T-cell (primary cell): ENCODE results near the gene SLC35B1. TPM values are rescaled to one million over a fixed set of nuclear protein-coding genes. Genes with fewer than 3 reads are reported as not detected.

Experiments
- ATAC-seq, 4 experiments: fragments of 200-7000 bp in 3 of 4; fragments of 150-1000 bp in 1 of 4; cut with Tn5 transposase; replicated peaks in 1 of 4; 1 replicate in 3 of 4; 2 replicates in 1 of 4; pipeline ENCODE4 v1.10.0; 2021; ENCODE audit warnings: moderate library complexity in 3 of 4, mild to moderate bottlenecking in 2 of 4, moderate number of reproducible peaks in 1 of 4
- CTCF ChIA-PET, 2 donors: fragments of 300-600 bp; sonication (Branson Sonifier 250); formaldehyde crosslinking; loops; one replicate each; lab custom pipeline; 2022; ENCODE audit warnings: antibody characterized with exemption in 2 of 2; lab: Charles Lee
- POLR2A ChIA-PET, 2 donors: fragments of 300-600 bp; sonication (Branson Sonifier 250); formaldehyde crosslinking; loops; one replicate each; lab custom pipeline; 2022; ENCODE audit warnings: antibody characterized with exemption in 2 of 2; lab: Charles Lee
- DNase-seq, 35 experiments: peaks; one replicate each; pipeline versions ENCODE4 v3.0.0 to v3.0.0-alpha.2; 2013 to 2023
- H3K27ac ChIP-seq: one replicate; pipeline ENCODE4 v1.5.1; 2013; ENCODE audit warnings: low read length
- H3K27me3 ChIP-seq, 2 experiments: replicated peaks in 1 of 2; 1 replicate in 1 of 2; 2 replicates in 1 of 2; pipeline versions ENCODE4 v1.6.1 to v1.7.0; 2013; ENCODE audit warnings: low read length in 1 of 2, mixed read lengths in 1 of 2; ENCODE audit not compliant: control insufficient read depth in 2 of 2, insufficient read depth in 2 of 2; ENCODE audit errors: extremely low read depth in 1 of 2
- H3K36me3 ChIP-seq, 2 donors: 1 replicate in 1 of 2; 2 replicates in 1 of 2; pipeline versions ENCODE4 v1.6.1 to v1.7.0; 2013; ENCODE audit warnings: low read length in 1 of 2; ENCODE audit not compliant: control insufficient read depth in 2 of 2, insufficient read depth in 1 of 2; ENCODE audit errors: extremely low read depth in 1 of 2
- H3K4me1 ChIP-seq, 2 experiments: 1 replicate in 1 of 2; 2 replicates in 1 of 2; pipeline versions ENCODE4 v1.6.1 to v1.7.0; 2013; ENCODE audit warnings: low read length in 2 of 2, mixed read lengths in 1 of 2; ENCODE audit not compliant: insufficient read depth in 2 of 2, control insufficient read depth in 1 of 2; ENCODE audit errors: extremely low read depth in 1 of 2
- H3K4me3 ChIP-seq, 2 donors: 1 replicate in 1 of 2; 2 replicates in 1 of 2; pipeline versions ENCODE4 v1.5.1 to v1.7.0; 2013; ENCODE audit warnings: mild to moderate bottlenecking in 2 of 2, low read length in 1 of 2, moderate library complexity in 1 of 2; ENCODE audit not compliant: control insufficient read depth in 1 of 2; ENCODE audit errors: extremely low read depth in 1 of 2
- H3K9me3 ChIP-seq: 2 replicates; pipeline ENCODE4 v1.7.0; 2013
- H3K27ac Mint-ChIP-seq, 2 donors: one replicate each; pipeline ENCODE4 v1.8.0; 2020 to 2021; ENCODE audit warnings: mild to moderate bottlenecking in 2 of 2, mixed read lengths in 2 of 2
- H3K27me3 Mint-ChIP-seq, 2 donors: one replicate each; pipeline ENCODE4 v1.8.0; 2021 to 2022; ENCODE audit warnings: mixed read lengths in 2 of 2
- H3K36me3 Mint-ChIP-seq: one replicate; pipeline ENCODE4 v1.8.0; 2021; ENCODE audit warnings: mixed read lengths
- H3K4me1 Mint-ChIP-seq, 3 donors: one replicate each; pipeline ENCODE4 v1.8.0; 2020 to 2022; ENCODE audit warnings: mixed read lengths in 3 of 3, mild to moderate bottlenecking in 1 of 3
- H3K4me3 Mint-ChIP-seq, 3 donors: one replicate each; pipeline ENCODE4 v1.8.0; 2020 to 2022; ENCODE audit warnings: mild to moderate bottlenecking in 3 of 3, mixed read lengths in 3 of 3, moderate library complexity in 3 of 3
- H3K9me3 Mint-ChIP-seq, 3 donors: one replicate each; pipeline ENCODE4 v1.8.0; 2020 to 2022; ENCODE audit warnings: mixed read lengths in 3 of 3
- WGBS: methylation state at CpG from one replicate; pipeline ENCODE4 v1.1.5; 2013; ENCODE audit warnings: missing lambda C conversion rate; ENCODE audit not compliant: insufficient coverage; 5-methylcytosine and 5-hydroxymethylcytosine counted together
- total RNA-seq, 35 experiments: library from RNA in 6 of 35; stranded (reverse) in 6 of 35; fragments of 120-200 nt in 1 of 35; gene quantifications; one replicate each; pipeline versions ENCODE4 v1.2.1 to v1.2.4 and lab custom pipeline; 2013 to 2026

Gene SLC35B1
- total RNA-seq, 5 donors from 2014 or later (not counting 1 experiment from before 2014, with no cell fraction given), result 40.5 to 57.1 (median 42.8) TPM

DNA sequence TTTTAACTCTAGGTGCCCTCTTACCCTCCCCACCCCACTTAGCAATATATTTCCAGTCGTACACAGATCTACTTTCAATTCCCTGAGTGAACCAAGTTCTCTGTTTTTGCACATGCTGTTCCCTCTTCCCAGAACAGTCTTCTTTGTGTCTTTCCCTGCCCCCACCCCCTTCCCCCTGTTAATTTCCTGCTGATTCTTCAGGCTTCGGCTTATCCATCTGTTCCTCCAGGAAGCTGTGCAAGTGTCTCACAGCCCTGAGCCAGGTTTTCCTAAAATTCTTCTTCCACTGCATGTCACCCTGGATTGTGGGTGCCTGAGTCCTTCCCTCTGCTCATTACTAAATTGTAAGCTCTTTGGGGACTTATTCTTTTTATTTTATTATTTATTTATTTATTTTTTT lies 17.5 kb downstream of the SLC35B1 start:
- Histone ChIP-seq H3K4me1 (peaks cover 26 to 48% of the 10 kb centered on the region in 2 experiments), H3K4me3 (no peak overlapping the region), H3K36me3 (peaks cover 0 to 2% of the 10 kb centered on the region in 2 donors), H3K9me3 (no peaks in the 10 kb centered on the region), H3K27me3 (no peaks in the 10 kb centered on the region), H3K27ac (no peak overlapping the region)
- ATAC-seq, result no peak
- 83% methylated on average over 2 of the region's 2 CpGs for WGBS
- Mint-ChIP-seq H3K4me3 (peak overlapping the region in 1 of 3 donors; percentile 82), H3K27ac (peak overlapping the region in 1 of 2 donors; percentile 44), H3K9me3 (no peaks in the 10 kb centered on the region), H3K36me3 (no peaks in the 10 kb centered on the region), H3K27me3 (no peaks in the 10 kb centered on the region), H3K4me1 (peaks cover 50 to 57% (median 55%) of the 10 kb centered on the region in 3 donors)
- no peak for DNase-seq
- CTCF ChIA-PET, result interaction anchor here in 1 of 2 donors (0.6 to 1.2 kb wide), 4 partner anchors 10 to 375 kb away, joined by 3 to 4 read pairs (median 3); no protein-coding TSS in a partner anchor
- POLR2A ChIA-PET, result interaction anchor here in 1 of 2 donors (0.5 kb wide), 1 partner anchor 63 kb away, joined by 4 read pairs; no protein-coding TSS in a partner anchor

- 93% methylated on average over 4 of the region's 4 CpGs for WGBS
- Histone ChIP-seq H3K36me3 (peaks cover 0 to 2% of the 10 kb centered on the region in 2 donors), H3K27ac (peak overlapping the region; percentile 82), H3K27me3 (no peaks in the 10 kb centered on the region), H3K9me3 (no peaks in the 10 kb centered on the region), H3K4me3 (peak overlapping the region; percentile 26 to 45), H3K4me1 (peaks cover 22 to 45% of the 10 kb centered on the region in 2 experiments)
- ChIA-PET CTCF (interaction anchor here in 1 of 2 donors (0.7 to 1.1 kb wide), 2 partner anchors 23 to 118 kb away, joined by 3 to 8 read pairs; no protein-coding TSS in a partner anchor), POLR2A (interaction anchor here (0.5 to 0.6 kb wide), 2 partner anchors 10 to 12 kb away, joined by 3 read pairs; no protein-coding TSS in a partner anchor)
- ATAC-seq, result no peak
- Mint-ChIP-seq H3K27ac (peak overlapping the region; percentile 84 to 94), H3K4me3 (peak overlapping the region; percentile 74 to 82 (median 81)), H3K27me3 (no peaks in the 10 kb centered on the region), H3K4me1 (peaks cover 45 to 52% (median 49%) of the 10 kb centered on the region in 3 donors), H3K9me3 (no peaks in the 10 kb centered on the region), H3K36me3 (no peaks in the 10 kb centered on the region)
- DNase-seq, result no peak
Measured at GRCh38 chr17:49688848-49689247, 18.9 kb downstream of the SLC35B1 start.

DNA sequence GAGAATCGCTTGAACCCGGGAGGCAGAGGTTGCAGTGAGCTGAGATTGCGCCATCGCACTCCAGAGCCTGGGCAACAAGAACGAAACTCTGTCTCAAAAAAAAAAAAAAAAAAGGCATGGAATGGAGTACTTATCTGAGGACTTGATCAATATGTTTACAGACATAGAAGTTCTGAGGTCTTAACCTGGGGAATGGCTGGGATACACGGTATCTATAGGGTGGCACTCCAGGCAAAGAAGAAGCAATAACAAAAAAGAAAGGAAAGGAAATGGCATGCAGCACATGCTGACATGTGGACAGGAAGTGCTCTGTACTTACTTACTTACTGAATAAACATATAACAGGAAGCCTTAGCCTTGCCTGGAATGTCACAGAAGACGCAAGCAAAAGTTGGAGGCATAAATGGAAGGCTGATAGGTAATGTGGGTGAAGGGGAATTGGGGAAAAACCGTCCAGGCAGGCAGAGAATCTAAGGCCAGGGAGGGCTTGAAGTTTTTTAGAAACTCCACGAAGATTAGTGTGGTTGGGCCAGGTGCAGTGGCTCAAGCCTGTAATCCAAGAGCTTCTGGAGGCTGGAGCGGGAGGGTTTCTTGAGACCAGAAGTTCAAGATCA lies 19.8 kb downstream of the SLC35B1 start:
- H3K4me1 Mint-ChIP-seq, result peaks cover 43 to 51% (median 49%) of the 10 kb centered on the region in 3 donors

GRCh38 chr17:49681106-49681979 lies 26.4 kb downstream of the SLC35B1 start:
- H3K36me3 ChIP-seq, result no peaks in the 10 kb centered on the region
- no peaks in the 10 kb centered on the region for H3K27me3 ChIP-seq
- H3K9me3 ChIP-seq, result no peaks in the 10 kb centered on the region
- H3K4me3 ChIP-seq, result no peak overlapping the region
- Mint-ChIP-seq H3K9me3 (no peaks in the 10 kb centered on the region), H3K27ac (peak overlapping the region in 1 of 2 donors; percentile 5), H3K4me1 (peaks cover 15 to 21% (median 17%) of the 10 kb centered on the region in 3 donors), H3K27me3 (no peaks in the 10 kb centered on the region), H3K36me3 (no peaks in the 10 kb centered on the region), H3K4me3 (no peak overlapping the region)
- ChIA-PET CTCF (interaction anchor here (0.6 to 1.5 kb wide), 4 partner anchors 15 to 471 kb away, joined by 3 to 9 read pairs (median 4); partner anchors contain the start of genes ABI3 (in 1 of the 2) and GNGT2 (in 1 of the 2)), POLR2A (no interaction called here)
- H3K4me1 ChIP-seq, result peaks cover 8 to 16% of the 10 kb centered on the region in 2 experiments
- WGBS, result 86% methylated on average over 5 of the region's 9 CpGs
- no peak for DNase-seq
- ATAC-seq, result no peak
- no peak overlapping the region for H3K27ac ChIP-seq

More for the DNA sequence above, 19.8 kb downstream of the SLC35B1 start:
- Mint-ChIP-seq H3K9me3 (no peaks in the 10 kb centered on the region), H3K27ac (peak overlapping the region; percentile 92 to 96), H3K4me3 (peak overlapping the region; percentile 75 to 83 (median 82)), H3K27me3 (no peaks in the 10 kb centered on the region), H3K36me3 (no peaks in the 10 kb centered on the region)
- no peaks in the 10 kb centered on the region for H3K27me3 ChIP-seq
- peak overlapping the region; percentile 45 to 57 for H3K4me3 ChIP-seq
- ChIA-PET POLR2A (no interaction called here), CTCF (interaction anchor here (0.6 to 1.1 kb wide), 4 partner anchors 17 to 117 kb away, joined by 3 to 11 read pairs (median 6); no protein-coding TSS in a partner anchor)
- H3K9me3 ChIP-seq, result no peaks in the 10 kb centered on the region
- 60% methylated on average over 2 of the region's 10 CpGs for WGBS
- peaks cover 22 to 45% of the 10 kb centered on the region in 2 experiments for H3K4me1 ChIP-seq
- H3K27ac ChIP-seq, result peak overlapping the region; percentile 82
- DNase-seq (peak in 9 of 35 experiments; percentile 13 to 65 (median 21)), ATAC-seq (peak; percentile 89 to 98 (median 96))
- peaks cover 0 to 2% of the 10 kb centered on the region in 2 donors for H3K36me3 ChIP-seq

DNA sequence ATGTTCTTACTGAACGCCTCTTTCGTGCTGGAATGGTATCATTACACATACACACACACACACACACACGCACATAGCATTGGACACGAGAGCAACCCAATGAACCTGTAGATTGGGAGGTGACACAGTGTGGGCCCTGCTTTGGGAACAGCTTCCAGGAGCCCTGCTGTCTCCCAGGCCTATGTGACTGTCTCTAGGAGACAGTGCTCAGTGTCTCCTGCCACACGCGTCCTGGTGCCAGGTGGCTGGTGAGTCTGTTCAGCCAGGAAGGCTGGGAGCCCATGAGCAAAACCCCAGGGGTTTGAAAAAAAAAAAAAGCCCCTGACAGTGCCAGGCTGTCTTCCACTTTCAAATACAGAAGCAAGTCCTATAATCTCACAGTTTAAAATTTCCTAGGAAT lies 27.4 kb downstream of the SLC35B1 start:
- POLR2A ChIA-PET, result interaction anchor here (0.5 to 0.7 kb wide), 3 partner anchors 30 to 1741 kb away, joined by 3 to 4 read pairs (median 3); no protein-coding TSS in a partner anchor

More for the DNA sequence above, 27.4 kb downstream of the SLC35B1 start:
- WGBS, result 80% methylated on average over 3 of the region's 6 CpGs
- H3K9me3 ChIP-seq, result no peaks in the 10 kb centered on the region
- Mint-ChIP-seq H3K4me1 (peaks cover 26 to 32% (median 27%) of the 10 kb centered on the region in 3 donors), H3K27me3 (no peaks in the 10 kb centered on the region), H3K4me3 (no peak overlapping the region), H3K27ac (no peak overlapping the region), H3K9me3 (no peaks in the 10 kb centered on the region), H3K36me3 (peaks cover 1% of the 10 kb centered on the region)
- H3K4me3 ChIP-seq, result no peak overlapping the region
- CTCF ChIA-PET, result interaction anchor here (0.7 to 1.0 kb wide), 2 partner anchors 11 to 87 kb away, joined by 4 read pairs; no protein-coding TSS in a partner anchor
- no peak for DNase-seq
- H3K27me3 ChIP-seq, result no peaks in the 10 kb centered on the region
- ATAC-seq, result no peak
- H3K27ac ChIP-seq, result no peak overlapping the region
- peaks cover 17 to 21% of the 10 kb centered on the region in 2 experiments for H3K4me1 ChIP-seq
- H3K36me3 ChIP-seq, result peaks cover 5 to 8% of the 10 kb centered on the region in 2 donors
